Measurements from ENCODE around the gene BRAP.

Gene BRAP

GRCh38 chr12:111638556-111638955 lies 47.2 kb downstream of the BRAP start:
- no peak for TF ChIP-seq CTCF (IDR thresholded peaks at IDR 0.05)

GRCh38 chr12:111636209-111636945 lies 49.4 kb downstream of the BRAP start:
- no peak for TF ChIP-seq CTCF (IDR thresholded peaks at IDR 0.05)

- TF ChIP-seq CTCF (IDR thresholded peaks at IDR 0.05): no peak
These were observed 50.2 kb downstream of the BRAP start for GRCh38 chr12:111635524-111635923.

- no peak for TF ChIP-seq CTCF (IDR thresholded peaks at IDR 0.05)
These were observed 57.1 kb downstream of the BRAP start for GRCh38 chr12:111628505-111629260.

GRCh38 chr12:111626230-111626629 lies 59.5 kb downstream of the BRAP start:
- TF ChIP-seq CTCF (IDR thresholded peaks at IDR 0.05): no peak

GRCh38 chr12:111624540-111624939 lies 61.2 kb downstream of the BRAP start:
- no peak for TF ChIP-seq CTCF (IDR thresholded peaks at IDR 0.05)

GRCh38 chr12:111616177-111616623 lies 69.6 kb downstream of the BRAP start:
- no peak for TF ChIP-seq CTCF (IDR thresholded peaks at IDR 0.05)
